Naive B cell (primary cell): Measurements from ENCODE around the gene REXO1. TPM values are rescaled to one million over a fixed set of nuclear protein-coding genes. Genes with fewer than 3 reads are reported as not detected.
"Not testable (repeated sequence)": the region's sequence is repeated elsewhere in the genome, so short reads cannot be mapped to it uniquely, and the experiment has no call there.

Source experiments
- ATAC-seq, 2 donors: fragments of 150-1000 bp; cut with Tn5 transposase; 2 replicates each; pipeline ENCODE4 v1.10.0; 2021; ENCODE audit warnings: low read depth in 2 of 2, mild to moderate bottlenecking in 2 of 2, moderate library complexity in 2 of 2
- DNase-seq: peaks from one replicate; pipeline ENCODE4 v3.0.0; 2022
- H3K27ac Mint-ChIP-seq, 6 donors: one replicate each; pipeline ENCODE4 v1.8.0; 2020 to 2022; ENCODE audit warnings: mild to moderate bottlenecking in 6 of 6, mixed read lengths in 6 of 6, moderate library complexity in 5 of 6, inconsistent platforms in 2 of 6
- H3K27me3 Mint-ChIP-seq, 3 donors: one replicate each; pipeline ENCODE4 v1.8.0; 2021 to 2022; ENCODE audit warnings: mixed read lengths in 3 of 3, mild to moderate bottlenecking in 1 of 3
- H3K36me3 Mint-ChIP-seq, 2 donors: one replicate each; pipeline ENCODE4 v1.8.0; 2020 to 2022; ENCODE audit warnings: mixed read lengths in 2 of 2, inconsistent platforms in 1 of 2, mild to moderate bottlenecking in 1 of 2
- H3K4me1 Mint-ChIP-seq, 3 donors: one replicate each; pipeline ENCODE4 v1.8.0; 2020 to 2022; ENCODE audit warnings: mixed read lengths in 3 of 3, inconsistent platforms in 1 of 3, mild to moderate bottlenecking in 1 of 3, moderate library complexity in 1 of 3
- H3K4me3 Mint-ChIP-seq, 8 donors: one replicate each; pipeline ENCODE4 v1.8.0; 2020 to 2022; ENCODE audit warnings: mild to moderate bottlenecking in 8 of 8, mixed read lengths in 8 of 8, moderate library complexity in 8 of 8, inconsistent platforms in 2 of 8
- H3K9me3 Mint-ChIP-seq, 7 donors: one replicate each; pipeline ENCODE4 v1.8.0; 2020 to 2022; ENCODE audit warnings: mixed read lengths in 7 of 7, mild to moderate bottlenecking in 5 of 7, inconsistent platforms in 2 of 7, moderate library complexity in 1 of 7
- polyA plus RNA-seq, 6 donors: library from polyadenylated mRNA; unstranded; fragments of 300-500 nt; fragmentation: Illumina TruSeq; gene quantifications; one replicate each; pipeline ENCODE4 v1.2.3, GENCODE V29; 2021; ENCODE audit warnings: low read depth in 6 of 6

The REXO1 gene, protein sequence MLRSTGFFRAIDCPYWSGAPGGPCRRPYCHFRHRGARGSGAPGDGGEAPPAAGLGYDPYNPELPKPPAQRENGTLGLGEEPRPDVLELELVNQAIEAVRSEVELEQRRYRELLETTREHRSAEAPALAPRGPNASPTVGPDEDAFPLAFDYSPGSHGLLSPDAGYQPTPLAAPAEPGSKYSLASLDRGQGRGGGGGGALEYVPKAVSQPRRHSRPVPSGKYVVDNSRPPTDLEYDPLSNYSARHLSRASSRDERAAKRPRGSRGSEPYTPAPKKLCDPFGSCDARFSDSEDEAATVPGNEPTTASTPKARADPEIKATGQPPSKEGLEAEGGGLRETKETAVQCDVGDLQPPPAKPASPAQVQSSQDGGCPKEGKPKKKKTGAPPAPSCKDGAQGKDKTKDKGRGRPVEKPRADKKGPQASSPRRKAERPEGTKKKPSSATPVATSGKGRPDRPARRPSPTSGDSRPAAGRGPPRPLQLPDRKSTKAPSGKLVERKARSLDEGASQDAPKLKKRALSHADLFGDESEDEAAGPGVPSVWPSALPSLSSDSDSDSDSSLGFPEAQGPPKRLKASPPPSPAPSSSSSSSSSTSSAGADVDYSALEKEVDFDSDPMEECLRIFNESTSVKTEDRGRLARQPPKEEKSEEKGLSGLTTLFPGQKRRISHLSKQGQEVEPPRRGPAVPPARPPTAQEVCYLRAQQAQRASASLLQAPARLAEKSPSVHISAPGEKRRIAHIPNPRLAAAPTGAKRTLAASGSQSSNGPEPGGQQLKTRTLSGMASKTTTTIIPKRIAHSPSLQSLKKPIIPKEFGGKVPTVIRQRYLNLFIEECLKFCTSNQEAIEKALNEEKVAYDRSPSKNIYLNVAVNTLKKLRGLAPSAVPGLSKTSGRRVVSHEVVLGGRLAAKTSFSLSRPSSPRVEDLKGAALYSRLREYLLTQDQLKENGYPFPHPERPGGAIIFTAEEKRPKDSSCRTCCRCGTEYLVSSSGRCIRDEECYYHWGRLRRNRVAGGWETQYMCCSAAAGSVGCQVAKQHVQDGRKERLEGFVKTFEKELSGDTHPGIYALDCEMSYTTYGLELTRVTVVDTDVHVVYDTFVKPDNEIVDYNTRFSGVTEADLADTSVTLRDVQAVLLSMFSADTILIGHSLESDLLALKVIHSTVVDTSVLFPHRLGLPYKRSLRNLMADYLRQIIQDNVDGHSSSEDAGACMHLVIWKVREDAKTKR
- polyA plus RNA-seq, result 10 to 100 TPM in 1 of 6 donors, 1 to 10 TPM in 4, under 1 TPM in 1; 0.96 to 18.1 (median 5.2) TPM

DNA sequence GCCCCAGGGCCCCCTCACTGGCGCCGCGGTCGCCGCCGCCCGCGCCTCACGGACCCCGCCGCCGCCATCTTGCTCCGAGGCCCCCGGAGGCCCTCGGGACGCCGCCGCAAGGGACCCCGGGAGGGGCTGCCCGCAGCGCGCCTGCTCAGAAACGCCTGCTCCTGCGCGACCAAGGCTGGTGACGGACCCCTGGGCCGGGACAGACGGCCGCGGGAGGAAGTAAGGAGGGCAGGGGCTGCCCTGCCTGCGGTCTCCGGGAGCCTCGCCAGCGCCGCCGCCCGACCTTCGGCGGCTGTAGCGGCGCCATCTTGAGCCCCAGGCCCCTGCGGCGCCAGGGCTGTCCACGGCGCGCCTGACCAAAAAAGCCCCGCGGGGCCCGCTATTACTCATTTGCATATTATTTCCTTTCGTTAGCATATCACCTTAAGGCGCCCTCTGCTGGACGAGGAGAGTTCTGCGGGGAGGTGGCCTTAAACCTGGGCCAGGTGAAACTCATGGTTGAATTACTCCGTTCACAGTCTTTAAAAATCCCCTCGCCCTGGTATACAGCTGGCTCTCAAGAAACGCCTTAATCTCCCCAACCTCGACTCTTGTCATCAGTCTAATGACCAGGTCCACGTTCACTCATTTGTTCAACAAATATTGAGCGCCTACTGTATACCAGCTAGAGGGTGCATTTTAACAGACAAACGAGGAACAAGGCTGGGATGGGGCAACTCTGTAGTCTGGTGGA, at the start of gene REXO1:
Gene REXO1 (minus strand): TSS at position 85 of the 733 bp plus-strand sequence. CDS start 125 bp downstream, outside the sequence.
- peaks cover 39 to 75% (median 62%) of the 10 kb centered on the region in 3 donors for H3K4me1 Mint-ChIP-seq
- ATAC-seq (peak; percentile 72 to 75), DNase-seq (peak; percentile 98)
- peak within 1 kb of the TSS; percentile 83 to 95 (median 90) for H3K4me3 Mint-ChIP-seq
- H3K27me3 Mint-ChIP-seq, result no peaks in the 10 kb centered on the region
- peak within 1 kb of the TSS; percentile 92 to 97 (median 96) for H3K27ac Mint-ChIP-seq
- H3K9me3 Mint-ChIP-seq, result no peaks in the 10 kb centered on the region
- H3K36me3 Mint-ChIP-seq, result no peaks in the 10 kb centered on the region

DNA sequence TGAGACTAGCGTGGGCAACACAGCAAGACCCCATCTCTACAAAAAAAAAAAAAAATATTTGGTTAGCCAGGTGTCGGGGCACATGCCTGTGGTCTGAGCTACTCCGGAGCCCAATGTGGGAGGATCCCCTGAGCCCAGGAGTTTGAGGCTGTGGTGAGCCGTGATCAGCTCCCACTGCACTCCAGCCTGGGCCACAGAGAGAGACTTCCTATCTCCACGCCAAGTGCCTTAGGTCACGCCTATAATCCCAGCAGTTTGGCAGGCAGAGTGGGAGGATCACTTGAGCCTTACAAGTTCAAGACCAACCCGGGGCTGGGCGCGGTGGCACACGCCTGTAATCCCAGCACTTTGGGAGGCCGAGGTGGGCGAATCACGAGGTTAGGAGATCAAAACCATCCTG, 48.2 kb upstream of the REXO1 start:
- DNase-seq (no peak), ATAC-seq (no peak)
- Mint-ChIP-seq H3K4me3 (peak overlapping the region; percentile 83 to 96 (median 92)), H3K9me3 (no peaks in the 10 kb centered on the region), H3K27ac (peak overlapping the region in 4 of 6 donors; percentile 86 to 99 (median 93)), H3K4me1 (peaks cover 16 to 72% (median 44%) of the 10 kb centered on the region in 3 donors), H3K27me3 (no peaks in the 10 kb centered on the region), H3K36me3 (no peaks in the 10 kb centered on the region)

DNA sequence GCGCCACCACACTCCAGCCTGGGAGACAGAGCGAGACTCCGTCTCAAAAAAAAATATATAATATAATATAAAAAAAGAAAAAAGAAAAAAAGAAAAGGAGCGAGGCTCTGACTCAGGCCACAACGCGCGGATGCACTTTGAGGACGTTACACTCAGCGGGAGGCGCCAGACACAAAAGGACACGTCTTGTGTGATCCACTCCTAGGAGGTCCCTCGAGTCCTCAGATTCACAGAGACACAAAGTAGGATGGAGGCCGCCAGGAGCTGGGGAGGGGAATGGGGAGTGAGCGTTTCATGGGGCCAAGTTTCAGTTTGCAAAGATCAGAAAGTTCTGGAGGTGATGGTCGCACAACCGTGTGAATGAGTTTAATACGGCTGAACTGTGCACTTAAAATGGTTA, 45.5 kb upstream of the REXO1 start:
- H3K4me1 Mint-ChIP-seq, result peaks cover 20 to 65% (median 40%) of the 10 kb centered on the region in 3 donors
- H3K36me3 Mint-ChIP-seq, result no peaks in the 10 kb centered on the region
- peak overlapping the region in 4 of 6 donors; percentile 36 to 87 (median 74) for H3K27ac Mint-ChIP-seq
- no peaks in the 10 kb centered on the region for H3K27me3 Mint-ChIP-seq
- H3K4me3 Mint-ChIP-seq, result peak overlapping the region in 4 of 8 donors; percentile 28 to 75 (median 55)
- H3K9me3 Mint-ChIP-seq, result no peaks in the 10 kb centered on the region
- no peak for ATAC-seq
- no peak for DNase-seq

DNA sequence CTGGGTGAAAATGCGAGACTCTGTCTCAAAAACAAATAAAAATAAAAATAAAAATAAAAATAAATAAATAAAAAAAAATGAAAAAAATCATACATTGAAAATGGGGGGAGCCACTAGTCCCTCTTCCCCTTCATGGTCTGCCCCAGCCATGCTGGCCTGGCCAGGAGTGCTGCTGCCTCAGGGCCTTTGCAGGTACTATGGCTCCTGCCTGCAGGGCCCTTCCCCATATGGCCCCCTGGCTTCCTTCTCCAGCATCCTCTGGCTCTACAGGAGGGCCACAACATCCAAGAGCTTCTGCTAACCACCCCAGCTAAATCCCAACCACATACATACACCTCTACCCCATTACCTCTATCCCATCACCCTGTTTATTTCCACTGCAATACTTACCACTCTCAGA, 41.6 kb upstream of the REXO1 start:
- peak overlapping the region in 2 of 6 donors; percentile 27 to 33 for H3K27ac Mint-ChIP-seq
- no peaks in the 10 kb centered on the region for H3K9me3 Mint-ChIP-seq

DNA sequence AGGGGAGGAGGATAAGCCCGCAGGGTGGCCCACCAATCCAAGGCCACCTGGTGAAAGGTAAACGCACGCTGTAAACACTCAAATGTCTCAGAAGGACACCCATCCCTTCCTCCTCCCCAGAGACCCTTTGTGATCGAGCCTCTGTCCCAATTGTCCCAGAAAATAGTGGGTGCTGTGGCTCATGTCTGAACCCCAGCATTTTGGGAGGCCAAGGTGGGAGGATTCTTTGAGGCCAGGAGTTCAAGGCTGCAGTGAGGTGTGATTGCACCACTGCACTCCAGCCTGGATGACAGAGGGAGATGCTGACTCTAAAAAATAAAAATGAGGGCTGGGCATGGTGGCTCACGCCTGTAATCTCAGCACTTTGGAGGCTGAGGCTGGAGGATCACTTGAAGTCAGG, 40.1 kb upstream of the REXO1 start:
- Mint-ChIP-seq H3K4me1 (peaks cover 26 to 44% (median 27%) of the 10 kb centered on the region in 3 donors), H3K27me3 (no peaks in the 10 kb centered on the region), H3K36me3 (no peaks in the 10 kb centered on the region), H3K27ac (peak overlapping the region in 2 of 6 donors; percentile 41 to 63), H3K4me3 (no peak overlapping the region), H3K9me3 (no peaks in the 10 kb centered on the region)
- no peak for ATAC-seq
- DNase-seq, result no peak

More for the DNA sequence above, 41.6 kb upstream of the REXO1 start:
- ATAC-seq, result no peak
- no peaks in the 10 kb centered on the region for H3K27me3 Mint-ChIP-seq
- no peak for DNase-seq
- H3K36me3 Mint-ChIP-seq, result no peaks in the 10 kb centered on the region
- peak overlapping the region in 1 of 8 donors; percentile 30 for H3K4me3 Mint-ChIP-seq
- peaks cover 17 to 42% (median 22%) of the 10 kb centered on the region in 3 donors for H3K4me1 Mint-ChIP-seq

DNA sequence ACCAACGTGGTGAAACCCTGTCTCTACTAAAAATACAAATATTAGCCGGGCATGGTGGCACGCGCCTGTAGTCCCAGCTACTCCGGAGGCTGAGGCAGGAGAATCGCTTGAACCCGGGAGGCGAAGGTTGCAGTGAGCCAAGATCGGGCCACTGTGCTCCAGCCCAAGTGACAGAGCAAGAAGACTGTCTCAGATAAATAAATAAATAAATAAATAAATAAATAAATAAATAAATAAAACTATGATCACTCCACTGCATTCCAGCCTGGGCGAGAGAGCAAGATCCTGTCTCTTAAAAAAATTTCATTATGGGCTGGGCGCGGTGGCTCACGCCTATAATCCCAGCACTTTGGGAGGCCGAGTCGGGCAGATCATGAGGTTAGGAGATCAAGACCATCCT, 38.1 kb upstream of the REXO1 start:
- H3K36me3 Mint-ChIP-seq, H3K27me3 Mint-ChIP-seq, H3K9me3 Mint-ChIP-seq, ATAC-seq, DNase-seq: not testable (repeated sequence)
- Mint-ChIP-seq H3K4me1 (peaks cover 38 to 41% (median 39%) of the 10 kb centered on the region in 3 donors), H3K27ac (peak overlapping the region in 1 of 6 donors; percentile 92), H3K4me3 (peak overlapping the region in 4 of 8 donors; percentile 41 to 92 (median 70))

DNA sequence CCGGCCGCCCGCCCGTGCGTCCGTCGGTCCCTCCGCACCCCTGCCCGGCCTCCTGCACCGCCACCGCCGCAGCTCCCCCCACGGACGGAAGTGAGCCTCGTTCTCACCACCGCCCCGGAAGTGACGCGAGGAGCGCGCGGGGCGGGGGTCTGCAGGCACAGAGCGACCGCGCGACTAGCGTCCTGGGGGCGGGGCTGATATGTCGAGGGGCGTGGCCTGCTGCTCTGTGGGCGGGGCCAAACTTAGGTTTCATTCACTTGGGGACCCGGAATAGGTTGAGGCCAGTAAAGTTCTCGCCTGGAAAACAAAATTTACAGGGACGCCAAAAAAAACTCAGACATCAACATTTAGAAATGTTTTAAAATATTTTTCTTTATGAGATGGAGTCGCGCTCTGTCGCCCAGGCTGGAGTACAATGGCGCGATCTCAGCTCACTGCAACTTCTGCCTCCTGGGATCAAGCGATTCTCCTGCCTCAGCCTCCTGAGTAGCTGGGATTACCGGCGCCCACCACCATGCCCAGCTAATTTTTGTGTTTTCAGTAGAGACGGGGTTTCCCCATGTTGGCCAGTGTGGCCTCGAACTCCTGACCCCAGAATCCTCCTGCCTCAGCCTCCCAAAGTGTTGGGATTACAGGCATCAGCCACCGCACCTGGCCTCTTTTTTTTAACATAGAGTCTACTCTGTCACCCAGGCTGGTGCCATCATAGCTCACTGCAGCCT, 37.3 kb upstream of the REXO1 start, which contains the start of gene ABHD17A:
Gene ABHD17A (minus strand): TSS at position 99 of the 722 bp plus-strand sequence. CDS start 3,930 bp downstream, outside the sequence.
- Mint-ChIP-seq H3K27ac (peak within 1 kb of the TSS; percentile 87 to 98 (median 95)), H3K4me3 (peak within 1 kb of the TSS; percentile 87 to 99 (median 97)), H3K4me1 (peaks cover 38 to 41% (median 39%) of the 10 kb centered on the region in 3 donors)
- not testable (repeated sequence) for H3K27me3 Mint-ChIP-seq, H3K9me3 Mint-ChIP-seq, H3K36me3 Mint-ChIP-seq
- ATAC-seq (peak; percentile 97 to 99), DNase-seq (peak; percentile 91)

DNA sequence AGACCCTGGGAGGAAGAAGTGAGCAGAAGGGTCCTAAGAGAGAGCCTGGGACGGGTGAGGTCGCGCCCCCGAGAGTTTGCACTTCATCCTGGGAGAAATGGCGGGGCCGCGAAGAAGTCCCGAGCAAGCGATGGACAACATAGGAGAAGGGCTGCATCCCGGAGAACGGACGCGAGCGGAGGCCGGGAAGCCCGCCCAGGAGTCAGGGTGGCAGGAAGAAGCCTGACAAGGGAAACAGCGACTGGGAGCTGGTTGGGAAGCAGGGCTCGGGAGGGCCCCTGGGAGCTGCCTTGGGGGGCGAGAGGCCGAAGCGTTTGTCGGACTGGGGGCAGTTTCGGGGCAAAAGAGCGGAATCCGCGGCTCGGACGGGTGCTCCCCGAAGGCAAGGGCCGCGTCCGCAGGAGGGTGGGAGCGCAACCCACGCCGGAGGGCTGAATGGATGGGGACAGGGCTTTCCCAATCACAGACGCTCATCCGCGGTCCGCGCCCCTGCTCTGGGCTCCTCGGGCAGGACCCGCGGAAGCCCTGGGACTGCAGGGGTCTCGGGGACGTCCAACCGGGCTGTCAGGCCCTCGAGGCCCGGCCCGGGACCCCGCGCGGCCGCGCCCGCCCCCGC, 36.5 kb upstream of the REXO1 start:
- peak overlapping the region; percentile 87 to 99 (median 97) for H3K4me3 Mint-ChIP-seq
- H3K27me3 Mint-ChIP-seq, result no peaks in the 10 kb centered on the region
- peak; percentile 12 to 13 for ATAC-seq
- H3K27ac Mint-ChIP-seq, result peak overlapping the region; percentile 87 to 98 (median 95)
- DNase-seq, result no peak
- no peaks in the 10 kb centered on the region for H3K36me3 Mint-ChIP-seq
- H3K4me1 Mint-ChIP-seq, result peaks cover 34 to 41% (median 38%) of the 10 kb centered on the region in 3 donors
- no peaks in the 10 kb centered on the region for H3K9me3 Mint-ChIP-seq

DNA sequence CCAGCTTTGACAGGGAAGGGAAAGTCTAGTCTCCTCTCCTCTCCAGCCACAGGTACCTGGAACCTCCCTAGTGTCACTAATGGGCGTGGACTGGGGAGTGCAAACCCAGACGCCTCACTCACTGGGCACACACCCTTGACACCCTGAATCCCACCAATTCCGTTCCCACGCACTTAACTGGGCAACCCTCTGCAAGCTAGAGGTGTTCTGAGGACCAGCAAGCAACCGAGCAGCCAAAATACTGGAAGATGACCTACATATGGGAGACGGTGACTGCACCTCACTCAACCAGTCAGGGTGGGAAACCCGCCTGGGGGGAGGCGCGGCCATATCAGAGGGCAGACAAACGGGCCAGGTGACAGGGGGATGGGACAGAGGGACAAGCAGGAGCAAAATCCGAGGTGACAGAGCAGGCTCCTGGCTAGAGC, 36.0 kb upstream of the REXO1 start:
- H3K4me3 Mint-ChIP-seq, result peak overlapping the region; percentile 87 to 99 (median 97)
- ATAC-seq (no peak), DNase-seq (no peak)
- no peaks in the 10 kb centered on the region for H3K27me3 Mint-ChIP-seq
- peak overlapping the region; percentile 87 to 98 (median 95) for H3K27ac Mint-ChIP-seq
- H3K36me3 Mint-ChIP-seq, result no peaks in the 10 kb centered on the region
- peaks cover 34 to 41% (median 38%) of the 10 kb centered on the region in 3 donors for H3K4me1 Mint-ChIP-seq
- no peaks in the 10 kb centered on the region for H3K9me3 Mint-ChIP-seq

DNA sequence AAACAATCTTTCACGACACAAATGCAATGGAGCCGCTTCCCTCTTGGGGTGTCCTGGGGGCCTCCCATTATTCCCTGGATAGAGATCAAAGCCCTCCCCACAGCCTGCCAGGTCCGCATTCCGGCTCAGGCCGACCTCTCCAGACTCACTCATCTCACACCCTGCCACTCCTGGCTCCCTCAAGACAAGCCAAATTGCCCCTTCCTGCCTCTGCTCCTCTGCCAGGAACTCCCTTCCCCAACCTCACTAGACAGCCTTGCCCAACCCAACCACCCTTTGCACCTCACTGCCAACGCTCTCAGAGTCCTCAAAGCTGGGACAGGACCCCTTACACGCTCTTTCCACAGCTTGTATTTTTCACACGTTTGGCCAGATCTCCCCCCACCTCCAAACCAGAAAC, 35.5 kb upstream of the REXO1 start:
- H3K4me1 Mint-ChIP-seq, result peaks cover 34 to 41% (median 38%) of the 10 kb centered on the region in 3 donors
- no peaks in the 10 kb centered on the region for H3K9me3 Mint-ChIP-seq
- peak overlapping the region; percentile 87 to 99 (median 97) for H3K4me3 Mint-ChIP-seq
- peak overlapping the region; percentile 47 to 98 (median 90) for H3K27ac Mint-ChIP-seq
- H3K36me3 Mint-ChIP-seq, result no peaks in the 10 kb centered on the region
- DNase-seq (no peak), ATAC-seq (no peak)
- H3K27me3 Mint-ChIP-seq, result no peaks in the 10 kb centered on the region
